Fibroblast of the aortic adventitia (primary cell): ENCODE results near the gene PLBD2. TPM values are rescaled to one million over a fixed set of nuclear protein-coding genes. Genes with fewer than 3 reads are reported as not detected.
A peak's percentile ranks its signal among the peaks of the same experiment; 100 is the strongest.

ENCODE experiments used
- DNase-seq: peaks from one replicate; pipeline ENCODE4 v3.0.0-alpha.2; 2010; ENCODE audit warnings: low read depth
- H3K4me3 ChIP-seq: 2 replicates; pipeline ENCODE4 v1.5.1; 2011; ENCODE audit warnings: low read depth, mild to moderate bottlenecking, control low read depth, low read length, moderate library complexity
- CTCF ChIP-seq: IDR thresholded peaks from 2 replicates; pipeline ENCODE4 v1.5.1; 2011; ENCODE audit warnings: mild to moderate bottlenecking, low read length, control low read depth, inconsistent platforms; ENCODE audit not compliant: insufficient read depth
- total RNA-seq: library from RNA; depleted of rRNA; stranded (reverse); fragments of >200 nt; gene quantifications from 2 replicates; pipeline ENCODE4 v1.2.3, GENCODE V29; 2012; ENCODE audit warnings: low replicate concordance

Gene PLBD2
- total RNA-seq, 1 donor: 35.1 TPM

GRCh38 chr12:113329022-113329790 lies 29.2 kb upstream of the PLBD2 start:
- no peak for TF ChIP-seq CTCF
- peak; percentile 25 for DNase-seq
- H3K4me3 ChIP-seq: no peak overlapping the region

GRCh38 chr12:113329791-113330417 lies 28.5 kb upstream of the PLBD2 start:
- DNase-seq: no peak
- H3K4me3 ChIP-seq: no peak overlapping the region
- TF ChIP-seq CTCF: no peak

GRCh38 chr12:113330505-113330904 lies 27.9 kb upstream of the PLBD2 start:
- no peak overlapping the region for H3K4me3 ChIP-seq
- no peak for TF ChIP-seq CTCF
- DNase-seq: no peak

GRCh38 chr12:113332688-113333417 lies 25.5 kb upstream of the PLBD2 start:
- no peak for TF ChIP-seq CTCF
- DNase-seq: no peak
- H3K4me3 ChIP-seq: no peak overlapping the region

GRCh38 chr12:113333418-113333750 lies 25.0 kb upstream of the PLBD2 start:
- H3K4me3 ChIP-seq: peak overlapping the region; percentile 38
- no peak for DNase-seq
- TF ChIP-seq CTCF: no peak

- peak; percentile 5 for DNase-seq
- TF ChIP-seq CTCF: no peak
- H3K4me3 ChIP-seq: peak overlapping the region; percentile 80
Measured at GRCh38 chr12:113333877-113334785, 24.3 kb upstream of the PLBD2 start.
